ENCODE measurements around the gene CSTB. TPM values are rescaled to one million over a fixed set of nuclear protein-coding genes. Genes with fewer than 3 reads are reported as not detected.
A peak's percentile ranks its signal among the peaks of the same experiment; 100 is the strongest.

The CSTB gene
- total RNA-seq, 1 experiment from 2014 or later: 40.7 TPM

- Mint-ChIP-seq H3K4me1 (peaks cover 23 to 29% of the 10 kb centered on the region in 2 experiments), H3K27me3 (ENCODE audit: low read depth) (peaks cover 1% of the 10 kb centered on the region), H3K36me3 (ENCODE audit: insufficient read depth in 1 of 3, low read depth in 3 of 3) (peaks cover 5 to 11% (median 10%) of the 10 kb centered on the region in 3 experiments; a peak in 6 of 7 replicates), H3K9me3 (no peaks in the 10 kb centered on the region; a peak in 1 of 5 replicates), H3K4me3 (peak overlapping the region in 1 of 2 experiments; percentile 50; a peak in 1 of 5 replicates), H3K27ac (peak overlapping the region; percentile 32 to 78 (median 74); a peak in 5 of 7 replicates)
- Histone ChIP-seq H2BK20ac (ENCODE audit: low read depth, low read length, poor library complexity, severe bottlenecking) (no peak overlapping the region), H3K4ac (ENCODE audit: low read depth, low read length) (no peak overlapping the region), H3K79me1 (ENCODE audit: insufficient read depth, low read depth, low read length, poor library complexity, severe bottlenecking) (no peaks in the 10 kb centered on the region), H3K18ac (ENCODE audit: insufficient read length, low read depth, low read length) (no peak overlapping the region), H3K9me3 (ENCODE audit: control insufficient read depth, low read depth, low read length) (no peaks in the 10 kb centered on the region), H3K9ac (ENCODE audit: extremely low read depth, insufficient read length, low read length) (no peak overlapping the region), H3K4me2 (ENCODE audit: insufficient read depth, insufficient read length, low read length) (no peak overlapping the region), H3K27ac (ENCODE audit: insufficient read length, low read depth, low read length) (no peak overlapping the region), H3K27me3 (ENCODE audit: insufficient read depth, low read length) (no peaks in the 10 kb centered on the region), H4K8ac (replicated peaks; ENCODE audit: insufficient read length, low read depth, low read length) (no peak overlapping the region), H3K23ac (ENCODE audit: insufficient read length, low read depth, low read length) (no peak overlapping the region), H2BK5ac (ENCODE audit: insufficient read length, low read length) (no peak overlapping the region), H2BK15ac (ENCODE audit: low read depth, low read length) (no peak overlapping the region), H4K91ac (ENCODE audit: insufficient read length, low read depth, low read length) (no peak overlapping the region), H3K79me2 (ENCODE audit: insufficient read depth, low read length) (no peaks in the 10 kb centered on the region; the same call in 1 of the 2 replicates), H2AFZ (ENCODE audit: low read length) (no peak overlapping the region), H3K56ac (ENCODE audit: insufficient read length, low read depth, low read length) (no peak overlapping the region), H3K4me1 (ENCODE audit: insufficient read depth, low read length) (peaks cover 3% of the 10 kb centered on the region; the same call in 1 of the 2 replicates), H2AK5ac (ENCODE audit: insufficient read length, low read length) (no peak overlapping the region), H4K20me1 (ENCODE audit: control insufficient read depth, insufficient read depth, insufficient read length) (no peaks in the 10 kb centered on the region), H3K14ac (ENCODE audit: insufficient read depth, low read length) (no peak overlapping the region), H4K5ac (ENCODE audit: insufficient read length, low read depth, low read length) (no peak overlapping the region), H3K23me2 (ENCODE audit: insufficient read length, low read depth, low read length, poor library complexity, severe bottlenecking) (no peaks in the 10 kb centered on the region), H3T11ph (ENCODE audit: low read length) (no peak overlapping the region), H2BK120ac (ENCODE audit: low read depth, low read length, poor library complexity, severe bottlenecking) (no peak overlapping the region), H2BK12ac (ENCODE audit: insufficient read length, low read depth, low read length) (no peak overlapping the region)
- TF ChIP-seq CTCF (conservative IDR thresholded peaks at IDR 0.05): no peak
- WGBS (ENCODE audit: extremely low coverage, insufficient read length, low lambda C conversion rate): no CpG with 5 or more reads among the region's 20 CpGs
- DNase-seq: no peak
Measured at GRCh38 chr21:43778469-43779335, 2.6 kb upstream of the CSTB start.
